Suprapubic skin (tissue), 4 donors: ENCODE measurements around the gene MEF2A. TPM values are rescaled to one million over a fixed set of nuclear protein-coding genes. Genes with fewer than 3 reads are reported as not detected.

ENCODE experiments used
- DNase-seq, 2 donors: peaks; one replicate each; pipeline ENCODE4 v3.0.0-alpha.2; 2019; ENCODE audit warnings: low spot score in 2 of 2
- H3K27ac ChIP-seq: fragments of 200-600 bp; sonication (generic); one replicate; pipeline ENCODE4 v1.5.1; 2019
- H3K27me3 ChIP-seq: fragments of 200-600 bp; sonication (generic); one replicate; pipeline ENCODE4 v1.5.1; 2019
- H3K36me3 ChIP-seq: fragments of 200-600 bp; sonication (generic); one replicate; pipeline ENCODE4 v1.5.1; 2019
- H3K4me1 ChIP-seq: fragments of 200-600 bp; sonication (generic); one replicate; pipeline ENCODE4 v1.5.1; 2019
- H3K4me3 ChIP-seq: fragments of 200-600 bp; sonication (generic); one replicate; pipeline ENCODE4 v1.5.1; 2019; ENCODE audit warnings: mild to moderate bottlenecking
- H3K9me3 ChIP-seq: fragments of 200-600 bp; sonication (generic); one replicate; pipeline ENCODE4 v1.5.1; 2019
- EP300 ChIP-seq: sonication (generic); formaldehyde crosslinking; IDR thresholded peaks from one replicate; pipeline ENCODE4 v1.6.1; 2017; ENCODE audit warnings: antibody characterized with exemption
- POLR2A ChIP-seq, 2 donors: fragments of 450-650 bp; IDR thresholded peaks; one replicate each; pipeline ENCODE4 v1.6.1; 2017; ENCODE audit warnings: antibody characterized with exemption in 2 of 2, mild to moderate bottlenecking in 2 of 2, moderate library complexity in 2 of 2
- POLR2AphosphoS5 ChIP-seq, 3 donors: sonication (generic); formaldehyde crosslinking; IDR thresholded peaks; one replicate each; pipeline ENCODE4 v1.6.1; 2017; ENCODE audit warnings: antibody characterized with exemption in 3 of 3
- WGBS: methylation state at CpG from one replicate; pipeline ENCODE4 v1.1.5; 2018; 5-methylcytosine and 5-hydroxymethylcytosine counted together
- total RNA-seq, 4 donors: library from RNA; depleted of rRNA; stranded (reverse); fragments of >200 nt; gene quantifications; one replicate each; pipeline ENCODE4 v1.1.0, GENCODE V29; 2016
- TF ChIP-seq, protein P1 (sequence below), 2 donors: fragments of 200-600 bp in 1 of 2; fragments of 450-650 bp in 1 of 2; sonication (generic) in 1 of 2; IDR thresholded peaks; one replicate each; pipeline ENCODE4 v1.5.1; 2016 to 2019; ENCODE audit warnings: antibody characterized with exemption in 2 of 2, mild to moderate bottlenecking in 1 of 2, moderate library complexity in 1 of 2

MEF2A gene
- total RNA-seq, 4 donors from 2014 or later = 70.1 to 222 (median 78.8) TPM

DNA sequence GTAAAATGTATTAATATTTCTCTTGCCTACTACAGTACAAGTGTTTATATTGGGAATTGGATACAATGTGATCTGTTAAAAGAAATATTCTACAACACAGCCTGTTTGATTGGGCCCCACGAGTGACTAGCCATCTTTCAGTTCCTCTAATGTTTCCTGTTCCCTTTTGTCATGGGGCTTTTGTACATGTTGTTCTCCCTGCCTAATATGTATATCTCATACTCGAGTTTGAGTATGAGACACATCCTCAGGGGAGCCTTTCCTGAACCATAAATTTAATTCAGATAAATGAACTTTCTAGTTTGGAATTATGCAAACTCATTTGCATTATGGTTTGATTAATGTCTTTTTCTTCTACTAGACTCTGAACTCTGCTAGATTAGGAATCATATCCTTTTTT lies 65.5 kb downstream of the MEF2A start:
- TF ChIP-seq POLR2A (IDR thresholded peaks at IDR 0.05) = no peak
- TF ChIP-seq, protein P1, sequence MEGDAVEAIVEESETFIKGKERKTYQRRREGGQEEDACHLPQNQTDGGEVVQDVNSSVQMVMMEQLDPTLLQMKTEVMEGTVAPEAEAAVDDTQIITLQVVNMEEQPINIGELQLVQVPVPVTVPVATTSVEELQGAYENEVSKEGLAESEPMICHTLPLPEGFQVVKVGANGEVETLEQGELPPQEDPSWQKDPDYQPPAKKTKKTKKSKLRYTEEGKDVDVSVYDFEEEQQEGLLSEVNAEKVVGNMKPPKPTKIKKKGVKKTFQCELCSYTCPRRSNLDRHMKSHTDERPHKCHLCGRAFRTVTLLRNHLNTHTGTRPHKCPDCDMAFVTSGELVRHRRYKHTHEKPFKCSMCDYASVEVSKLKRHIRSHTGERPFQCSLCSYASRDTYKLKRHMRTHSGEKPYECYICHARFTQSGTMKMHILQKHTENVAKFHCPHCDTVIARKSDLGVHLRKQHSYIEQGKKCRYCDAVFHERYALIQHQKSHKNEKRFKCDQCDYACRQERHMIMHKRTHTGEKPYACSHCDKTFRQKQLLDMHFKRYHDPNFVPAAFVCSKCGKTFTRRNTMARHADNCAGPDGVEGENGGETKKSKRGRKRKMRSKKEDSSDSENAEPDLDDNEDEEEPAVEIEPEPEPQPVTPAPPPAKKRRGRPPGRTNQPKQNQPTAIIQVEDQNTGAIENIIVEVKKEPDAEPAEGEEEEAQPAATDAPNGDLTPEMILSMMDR (IDR thresholded peaks at IDR 0.05) = no peak
- no peak for TF ChIP-seq EP300
- no peak for TF ChIP-seq POLR2AphosphoS5 (IDR thresholded peaks at IDR 0.05)
- peaks cover 8% of the 10 kb centered on the region for H3K36me3 ChIP-seq
- no peak for DNase-seq
- 7% methylated on average over 2 of the region's 2 CpGs for WGBS
- no peak overlapping the region for H3K4me3 ChIP-seq
- H3K27me3 ChIP-seq = no peaks in the 10 kb centered on the region
- peaks cover 38% of the 10 kb centered on the region for H3K4me1 ChIP-seq
- H3K27ac ChIP-seq = peak overlapping the region; percentile 18
- H3K9me3 ChIP-seq = no peaks in the 10 kb centered on the region

DNA sequence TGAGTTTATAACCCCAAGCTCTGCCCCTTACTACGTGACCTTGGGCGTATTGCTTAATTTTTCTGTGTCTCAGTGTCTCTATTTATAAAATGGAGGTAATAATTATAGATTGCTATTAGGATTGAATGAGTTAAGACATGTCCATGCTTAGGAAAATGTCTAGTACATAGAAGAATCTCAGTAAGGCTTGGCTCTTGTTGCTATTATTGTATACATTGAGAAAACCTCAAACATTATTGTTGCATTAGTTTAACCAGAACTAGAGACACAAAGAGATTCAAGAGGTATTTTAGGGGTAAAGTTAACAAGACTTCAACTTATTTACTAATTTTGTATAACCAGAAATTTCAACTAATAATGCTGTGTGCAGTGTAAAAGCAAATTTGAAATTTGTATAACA lies 66.7 kb downstream of the MEF2A start:
- H3K27me3 ChIP-seq = no peaks in the 10 kb centered on the region
- H3K27ac ChIP-seq = no peak overlapping the region
- WGBS = 56% methylated on average over 2 of the region's 2 CpGs
- no peak overlapping the region for H3K4me3 ChIP-seq
- TF ChIP-seq POLR2A (IDR thresholded peaks at IDR 0.05) = no peak
- no peak for TF ChIP-seq EP300
- H3K4me1 ChIP-seq = peaks cover 37% of the 10 kb centered on the region
- H3K36me3 ChIP-seq = peaks cover 10% of the 10 kb centered on the region
- no peaks in the 10 kb centered on the region for H3K9me3 ChIP-seq
- no peak for DNase-seq

DNA sequence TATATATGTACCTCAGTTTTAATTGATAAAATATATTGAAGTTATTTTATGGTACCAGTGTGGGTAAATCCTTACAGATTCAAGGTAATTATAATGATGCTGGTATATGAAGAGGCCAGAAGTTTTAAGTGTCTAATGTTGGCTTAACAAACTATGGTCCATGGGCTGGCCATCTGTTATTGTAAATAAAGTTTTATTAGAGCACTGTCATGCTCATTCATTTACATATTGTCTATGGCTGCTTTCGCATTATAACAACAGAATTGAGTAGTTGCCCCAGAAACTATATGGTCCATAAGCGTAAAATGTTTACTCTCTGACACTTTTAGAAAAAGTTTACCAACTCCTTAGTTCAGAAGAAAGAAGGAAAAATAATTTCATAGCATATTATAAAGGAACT lies 67.9 kb downstream of the MEF2A start:
- Histone ChIP-seq H3K9me3 (no peaks in the 10 kb centered on the region), H3K27me3 (no peaks in the 10 kb centered on the region), H3K4me3 (no peak overlapping the region), H3K4me1 (peaks cover 30% of the 10 kb centered on the region), H3K36me3 (peaks cover 10% of the 10 kb centered on the region), H3K27ac (no peak overlapping the region)
- DNase-seq = no peak
- TF ChIP-seq POLR2A (IDR thresholded peaks at IDR 0.05) (no peak), POLR2AphosphoS5 (IDR thresholded peaks at IDR 0.05) (no peak), EP300 (no peak)
- TF ChIP-seq, protein P1 (IDR thresholded peaks at IDR 0.05) = no peak
- 96% methylated on average over 2 of the region's 2 CpGs for WGBS

DNA sequence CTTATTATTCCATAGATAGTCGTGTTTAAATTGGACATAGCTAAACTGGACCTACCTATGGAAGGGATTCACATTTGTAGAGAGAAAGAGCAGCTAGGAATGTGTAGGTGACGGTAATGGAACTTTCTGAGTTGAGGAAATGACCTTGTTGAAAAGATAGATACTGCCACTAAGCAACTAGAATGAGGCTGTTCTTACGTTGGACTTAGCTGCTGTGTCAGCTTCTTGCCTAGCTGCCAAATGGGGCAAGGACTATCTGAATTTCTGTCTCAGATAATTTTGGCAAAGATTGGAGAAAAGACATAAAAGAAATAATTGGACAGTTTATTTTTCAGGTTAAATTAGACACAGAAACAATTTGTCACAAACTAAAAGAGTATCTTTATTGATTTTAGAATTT lies 68.8 kb downstream of the MEF2A start:
- H3K4me1 ChIP-seq = peaks cover 30% of the 10 kb centered on the region
- no peak overlapping the region for H3K27ac ChIP-seq
- 68% methylated on average over 3 of the region's 3 CpGs for WGBS
- H3K36me3 ChIP-seq = peaks cover 10% of the 10 kb centered on the region
- no peaks in the 10 kb centered on the region for H3K27me3 ChIP-seq
- DNase-seq = no peak
- no peak overlapping the region for H3K4me3 ChIP-seq
- no peak for TF ChIP-seq POLR2AphosphoS5 (IDR thresholded peaks at IDR 0.05)
- no peak for TF ChIP-seq POLR2A (IDR thresholded peaks at IDR 0.05)
- TF ChIP-seq, protein P1 (IDR thresholded peaks at IDR 0.05) = no peak
- TF ChIP-seq EP300 = no peak
- no peaks in the 10 kb centered on the region for H3K9me3 ChIP-seq

DNA sequence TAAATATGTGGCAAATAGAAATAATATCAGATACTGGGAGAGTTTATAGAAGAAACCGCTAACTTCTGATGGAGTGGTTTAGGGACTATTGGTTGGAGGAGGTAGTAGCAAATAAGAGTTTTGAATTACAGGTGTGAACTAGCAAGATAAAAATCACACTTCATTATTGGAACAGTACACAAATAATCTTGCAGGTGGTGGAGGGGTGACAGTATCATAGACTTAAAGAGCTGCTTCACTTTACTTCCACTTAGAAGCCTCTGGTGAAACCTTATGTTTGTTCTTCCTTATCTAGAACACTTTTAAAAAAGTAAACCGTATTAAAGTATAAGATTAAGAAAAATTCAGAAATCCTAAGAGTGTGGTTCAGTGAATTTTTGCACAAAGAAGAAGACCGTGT lies 69.4 kb downstream of the MEF2A start:
- no peaks in the 10 kb centered on the region for H3K9me3 ChIP-seq
- peaks cover 29% of the 10 kb centered on the region for H3K4me1 ChIP-seq
- TF ChIP-seq POLR2AphosphoS5 (IDR thresholded peaks at IDR 0.05) (no peak), EP300 (no peak), POLR2A (IDR thresholded peaks at IDR 0.05) (no peak)
- TF ChIP-seq, protein P1 (IDR thresholded peaks at IDR 0.05) = no peak
- H3K27me3 ChIP-seq = no peaks in the 10 kb centered on the region
- peaks cover 10% of the 10 kb centered on the region for H3K36me3 ChIP-seq
- H3K4me3 ChIP-seq = no peak overlapping the region
- no peak overlapping the region for H3K27ac ChIP-seq
- WGBS = 96% methylated on average over 3 of the region's 3 CpGs
- no peak for DNase-seq

DNA sequence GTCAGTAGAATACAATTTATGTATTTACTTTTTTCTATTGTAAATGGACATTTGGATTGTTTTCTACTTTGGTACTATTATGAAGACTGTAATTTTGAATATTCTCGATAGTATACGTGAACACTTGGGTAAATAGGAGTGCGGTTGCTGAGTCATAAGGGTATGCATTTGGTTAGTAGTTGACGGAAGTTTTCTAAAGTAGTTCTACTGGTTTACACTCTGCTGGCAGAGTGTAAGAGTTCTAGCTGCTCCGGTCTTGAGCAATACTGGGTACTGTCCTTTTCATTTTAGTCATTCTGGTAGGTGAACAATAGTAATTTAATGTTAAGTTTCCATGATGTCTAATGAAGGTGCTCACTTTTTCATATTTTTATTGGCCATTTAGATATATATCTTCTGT lies 70.0 kb downstream of the MEF2A start:
- H3K27ac ChIP-seq = no peak overlapping the region
- no peak overlapping the region for H3K4me3 ChIP-seq
- WGBS = 60% methylated on average over 5 of the region's 5 CpGs
- no peaks in the 10 kb centered on the region for H3K9me3 ChIP-seq
- peaks cover 11% of the 10 kb centered on the region for H3K36me3 ChIP-seq
- no peaks in the 10 kb centered on the region for H3K27me3 ChIP-seq
- DNase-seq = no peak
- TF ChIP-seq POLR2A (IDR thresholded peaks at IDR 0.05) (no peak), EP300 (no peak), POLR2AphosphoS5 (IDR thresholded peaks at IDR 0.05) (no peak)
- TF ChIP-seq, protein P1 (IDR thresholded peaks at IDR 0.05) = no peak
- peaks cover 23% of the 10 kb centered on the region for H3K4me1 ChIP-seq
